Measurements from ENCODE around the gene WIPF1. TPM values are rescaled to one million over a fixed set of nuclear protein-coding genes. Genes with fewer than 3 reads are reported as not detected.

WIPF1 gene
- total RNA-seq, 2 donors from 2014 or later: 50.4 to 58.8 TPM

- H3K36me3 ChIP-seq: no peaks in the 10 kb centered on the region
- no peak for TF ChIP-seq CTCF (IDR thresholded peaks at IDR 0.05)
- DNase-seq (ENCODE audit: low spot score) (no peak), ATAC-seq (ENCODE audit: insufficient number of reproducible peaks, low FRiP score, low read depth) (no peak)
- no peaks in the 10 kb centered on the region for H3K27me3 ChIP-seq (replicated peaks; ENCODE audit: insufficient read depth)
- no peak overlapping the region for H3K4me3 ChIP-seq
- H3K9me3 ChIP-seq: no peaks in the 10 kb centered on the region
- no peaks in the 10 kb centered on the region for H3K4me1 ChIP-seq (ENCODE audit: control insufficient read depth in 1 of 2, low read depth in 2 of 2)
- H3K27ac ChIP-seq: no peak overlapping the region
Measured at GRCh38 chr2:174535083-174535482, 62.5 kb downstream of the WIPF1 start.

GRCh38 chr2:174529916-174530315 is 67.7 kb downstream of the WIPF1 start:
- H3K27me3 ChIP-seq (replicated peaks; ENCODE audit: insufficient read depth): no peaks in the 10 kb centered on the region
- no peak for ATAC-seq (ENCODE audit: insufficient number of reproducible peaks, low FRiP score, low read depth)

GRCh38 chr2:174527959-174528358 is 69.6 kb downstream of the WIPF1 start:
- no peaks in the 10 kb centered on the region for H3K36me3 ChIP-seq
- DNase-seq (ENCODE audit: low spot score) (no peak), ATAC-seq (ENCODE audit: insufficient number of reproducible peaks, low FRiP score, low read depth) (no peak)
- H3K4me1 ChIP-seq (ENCODE audit: control insufficient read depth in 1 of 2, low read depth in 2 of 2): no peaks in the 10 kb centered on the region
- no peak overlapping the region for H3K4me3 ChIP-seq
- H3K27ac ChIP-seq: no peak overlapping the region
- no peak for TF ChIP-seq CTCF (IDR thresholded peaks at IDR 0.05)
- no peaks in the 10 kb centered on the region for H3K9me3 ChIP-seq
- no peaks in the 10 kb centered on the region for H3K27me3 ChIP-seq (replicated peaks; ENCODE audit: insufficient read depth)

More at GRCh38 chr2:174529916-174530315, 67.7 kb downstream of the WIPF1 start:
- no peak overlapping the region for H3K4me3 ChIP-seq
- no peak overlapping the region for H3K27ac ChIP-seq
- DNase-seq (ENCODE audit: low spot score): no peak
- no peaks in the 10 kb centered on the region for H3K4me1 ChIP-seq (ENCODE audit: control insufficient read depth in 1 of 2, low read depth in 2 of 2)
- no peaks in the 10 kb centered on the region for H3K9me3 ChIP-seq
- no peaks in the 10 kb centered on the region for H3K36me3 ChIP-seq
- TF ChIP-seq CTCF (IDR thresholded peaks at IDR 0.05): no peak

- no peak for ATAC-seq (ENCODE audit: insufficient number of reproducible peaks, low FRiP score, low read depth)
- Histone ChIP-seq H3K4me3 (no peak overlapping the region), H3K36me3 (no peaks in the 10 kb centered on the region), H3K27me3 (replicated peaks; ENCODE audit: insufficient read depth) (no peaks in the 10 kb centered on the region), H3K9me3 (no peaks in the 10 kb centered on the region), H3K27ac (no peak overlapping the region), H3K4me1 (ENCODE audit: control insufficient read depth in 1 of 2, low read depth in 2 of 2) (no peaks in the 10 kb centered on the region)
- no peak for TF ChIP-seq CTCF (IDR thresholded peaks at IDR 0.05)
- DNase-seq (ENCODE audit: low spot score): no peak
Measured at GRCh38 chr2:174527101-174527721, 70.4 kb downstream of the WIPF1 start.

GRCh38 chr2:174524527-174524926 is 73.1 kb downstream of the WIPF1 start:
- Histone ChIP-seq H3K36me3 (no peaks in the 10 kb centered on the region), H3K27me3 (replicated peaks; ENCODE audit: insufficient read depth) (no peaks in the 10 kb centered on the region), H3K4me3 (no peak overlapping the region), H3K4me1 (ENCODE audit: control insufficient read depth in 1 of 2, low read depth in 2 of 2) (no peaks in the 10 kb centered on the region), H3K27ac (no peak overlapping the region), H3K9me3 (no peaks in the 10 kb centered on the region)
- DNase-seq (ENCODE audit: low spot score) (no peak), ATAC-seq (ENCODE audit: insufficient number of reproducible peaks, low FRiP score, low read depth) (no peak)
- no peak for TF ChIP-seq CTCF (IDR thresholded peaks at IDR 0.05)

Measured in thoracic aorta (tissue), 2 donors.